Inflammatory macrophage treated with lipopolysaccharide for 4 hours (primary cell): ENCODE results near the gene PRRC2B.

Experiments
- DNase-seq: peaks from one replicate; pipeline ENCODE4 v3.0.0-alpha.2; 2020

The PRRC2B gene

DNA sequence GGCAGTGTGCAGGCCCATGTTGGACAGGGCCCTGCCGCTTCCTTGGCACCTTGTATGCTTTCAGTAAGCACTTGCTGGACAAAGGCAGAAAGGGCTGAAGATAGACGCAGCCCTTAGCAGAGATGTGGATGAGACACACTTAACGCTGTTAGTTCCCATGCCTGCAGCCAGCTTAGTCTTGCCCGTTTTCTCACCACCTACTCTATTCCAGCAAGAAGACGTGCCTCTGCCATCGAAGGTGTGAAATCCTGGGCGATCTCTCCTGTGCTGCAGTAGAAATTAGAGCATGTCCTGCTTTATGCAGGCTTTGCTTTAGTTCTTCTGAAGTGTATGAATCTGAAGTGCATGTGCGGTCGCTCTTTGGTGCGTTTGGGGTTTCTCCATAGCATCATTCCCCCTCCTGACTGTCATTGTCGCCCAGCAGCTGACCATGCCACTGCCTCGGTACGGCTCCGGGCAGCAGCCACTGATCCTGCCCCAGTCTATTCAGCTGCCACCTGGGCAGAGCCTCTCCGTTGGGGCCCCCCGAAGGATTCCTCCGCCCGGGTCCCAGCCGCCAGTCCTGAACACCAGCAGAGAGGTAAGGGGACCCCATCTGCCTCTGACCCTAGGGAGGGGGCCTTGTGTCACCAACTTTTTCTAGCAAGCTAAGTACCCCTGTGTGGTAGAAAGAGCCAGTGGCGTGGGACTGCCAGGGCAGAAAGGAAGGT, 97.3 kb downstream of the PRRC2B start:
- no peak for DNase-seq

DNA sequence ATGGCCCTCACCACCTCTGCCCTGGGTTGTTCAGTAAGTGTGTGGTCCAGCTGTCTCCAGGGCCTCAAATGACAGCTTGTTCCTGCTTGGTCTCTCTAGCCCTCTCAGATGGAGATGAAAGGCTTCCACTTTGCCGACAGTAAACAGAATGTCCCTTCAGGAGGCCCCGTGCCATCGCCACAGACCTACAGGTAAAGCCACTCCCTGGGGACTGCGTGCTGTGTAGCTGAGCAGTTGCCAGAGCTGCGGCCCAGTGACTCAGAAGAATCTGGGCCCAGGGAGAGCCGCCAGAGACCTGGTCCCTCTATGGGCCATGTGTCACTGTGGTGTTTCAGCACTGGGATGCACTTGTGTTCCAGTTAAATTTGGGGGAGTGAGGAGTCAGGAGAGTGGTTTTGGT, 98.2 kb downstream of the PRRC2B start:
- no peak for DNase-seq

DNA sequence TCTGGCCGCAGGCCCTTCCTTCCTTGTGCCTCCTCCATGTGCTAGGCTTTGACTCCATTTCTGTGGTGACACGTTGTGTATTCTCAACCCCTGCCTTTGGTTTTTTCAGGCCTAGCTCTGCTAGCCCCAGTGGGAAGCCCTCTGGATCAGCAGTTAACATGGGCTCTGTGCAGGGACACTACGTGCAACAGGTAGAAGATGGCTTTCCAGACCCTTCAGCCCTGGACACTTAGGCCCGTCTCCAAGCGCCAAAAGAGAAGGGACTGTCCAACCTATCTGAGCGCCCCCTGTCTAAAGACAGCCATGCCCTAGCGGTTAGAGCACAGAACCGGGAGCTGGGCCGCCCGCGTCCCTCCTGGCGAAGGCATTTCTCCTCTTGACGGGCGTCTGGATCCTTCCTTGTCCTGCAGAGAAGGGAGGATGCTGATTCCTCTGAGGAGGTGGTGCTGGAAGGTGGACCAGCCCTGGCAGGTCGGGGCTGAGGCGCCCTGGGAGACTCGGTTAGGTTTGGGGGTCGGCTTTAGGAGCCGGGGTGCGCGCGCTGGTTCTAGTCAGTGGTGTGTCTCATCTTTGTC, 100.5 kb downstream of the PRRC2B start:
- DNase-seq, result no peak

DNA sequence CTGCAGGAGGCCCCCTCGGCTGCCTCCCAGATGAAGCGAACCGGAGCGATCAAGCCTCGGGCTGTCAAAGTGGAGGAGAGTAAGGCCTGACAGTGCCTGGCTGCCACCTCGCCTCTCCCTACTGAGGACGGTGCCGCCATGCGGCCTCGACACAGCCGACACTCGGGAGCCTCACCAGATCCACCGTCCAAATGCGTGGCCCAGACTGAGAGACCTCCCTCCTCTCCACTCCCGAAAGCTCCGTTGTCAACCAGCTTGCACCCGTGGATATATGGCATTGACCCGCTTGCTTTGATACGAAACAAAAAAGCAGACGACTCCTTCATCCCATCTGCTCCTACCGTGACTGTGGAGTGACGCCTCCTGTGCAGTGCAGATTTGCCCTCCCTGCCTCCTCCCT, 101.9 kb downstream of the PRRC2B start:
- DNase-seq, result no peak

GRCh38 chr9:131496844-131497405, 103.0 kb downstream of the PRRC2B start:
- DNase-seq, result no peak

DNA sequence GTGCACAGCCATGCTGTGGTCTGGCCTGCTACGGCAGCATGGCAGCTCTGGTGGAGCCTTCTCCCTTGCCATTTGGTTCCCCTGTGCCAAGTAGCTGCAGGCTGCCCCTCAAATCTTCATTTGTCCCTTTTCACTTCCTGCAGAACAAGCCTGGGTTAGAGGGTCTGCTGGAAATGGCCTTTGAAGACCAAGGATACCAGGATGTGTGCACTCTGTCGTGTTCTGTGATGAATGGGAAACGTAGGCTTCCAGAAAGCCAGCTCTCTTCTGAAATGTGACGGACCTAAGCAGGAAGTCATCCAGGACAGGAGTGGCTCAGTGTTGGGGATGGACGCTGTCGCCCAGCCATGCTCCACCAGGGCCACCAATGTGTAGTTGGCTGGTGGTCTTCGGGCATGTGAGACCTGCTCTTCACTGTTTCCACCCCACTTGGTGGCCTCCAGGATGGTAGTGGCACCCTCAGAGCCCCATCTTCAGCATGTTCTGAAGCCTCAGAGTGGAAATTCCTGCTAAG, 105.4 kb downstream of the PRRC2B start:
- DNase-seq, result no peak

- no peak for DNase-seq
Measured at GRCh38 chr9:131500377-131500776, 106.5 kb downstream of the PRRC2B start.

- no peak for DNase-seq
Measured at GRCh38 chr9:131500939-131501541, 107.2 kb downstream of the PRRC2B start.

GRCh38 chr9:131502781-131503625, 109.1 kb downstream of the PRRC2B start, which contains the start of gene POMT1:
Gene POMT1 (plus strand): TSS chr9:131502918. CDS start chr9:131504219, 1,301 bp downstream.
- DNase-seq, result peak; percentile 85

GRCh38 chr9:131503626-131504465, 110.0 kb downstream of the PRRC2B start:
- DNase-seq, result peak; percentile 45

DNA sequence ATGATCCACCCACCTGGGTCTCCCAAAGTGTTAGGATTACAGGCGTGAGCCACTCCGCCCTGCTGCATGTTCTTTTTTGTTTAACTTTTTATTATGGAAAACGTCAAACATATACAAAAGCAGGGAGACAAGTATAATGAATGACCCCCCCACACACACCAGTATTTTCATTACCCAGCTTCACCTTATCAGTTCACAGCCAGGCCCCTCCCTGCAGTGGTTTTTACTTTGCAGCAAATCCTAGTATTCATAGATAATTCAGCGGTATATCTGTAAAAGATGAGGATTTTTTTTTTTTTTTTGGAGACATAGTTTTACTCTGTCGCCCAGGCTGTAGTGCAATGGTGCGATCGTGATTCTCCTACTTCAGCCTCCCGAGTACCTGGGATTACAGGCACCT, 111.1 kb downstream of the PRRC2B start:
- no peak for DNase-seq

DNA sequence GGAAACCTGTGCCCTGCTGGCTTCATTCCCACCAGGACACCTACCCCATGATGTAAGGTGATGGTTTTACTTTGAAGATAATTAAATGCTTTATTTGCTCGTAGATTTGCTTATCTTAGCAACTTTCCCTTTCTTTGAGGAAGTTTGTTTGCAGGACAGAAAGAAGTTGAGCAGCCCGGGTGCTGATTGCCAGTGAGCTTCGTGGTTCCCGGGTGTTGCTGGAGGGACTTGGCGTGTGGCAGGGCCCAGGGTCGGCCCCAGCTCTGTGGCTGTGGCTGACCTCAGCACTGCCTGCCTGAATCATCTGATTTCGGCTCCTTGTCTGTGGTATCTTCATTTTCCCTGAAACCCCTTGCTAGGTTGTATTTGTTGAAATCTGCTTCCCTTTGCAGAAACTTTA, 117.5 kb downstream of the PRRC2B start:
- no peak for DNase-seq

DNA sequence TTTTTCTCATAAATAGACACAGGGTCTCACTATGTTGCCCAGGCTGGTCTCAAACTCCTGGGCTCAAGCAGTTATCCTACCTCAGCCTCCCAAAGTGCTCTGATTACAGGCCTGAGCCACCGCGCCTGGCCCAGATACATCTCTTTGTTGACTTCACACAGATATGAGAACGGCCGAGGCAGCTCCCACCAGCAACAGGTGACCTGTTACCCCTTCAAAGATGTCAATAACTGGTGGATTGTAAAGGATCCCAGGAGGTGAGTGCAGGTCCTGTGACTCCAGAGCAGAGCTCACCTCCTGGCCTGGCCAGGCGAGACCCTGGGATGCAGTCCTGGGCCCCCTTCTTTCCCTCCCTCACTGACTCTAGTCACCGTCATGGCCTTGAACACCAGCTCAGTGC, 118.0 kb downstream of the PRRC2B start:
- no peak for DNase-seq

GRCh38 chr9:131513177-131513576, 119.3 kb downstream of the PRRC2B start:
- no peak for DNase-seq

GRCh38 chr9:131515559-131516031, 121.7 kb downstream of the PRRC2B start:
- peak; percentile 21 for DNase-seq

DNA sequence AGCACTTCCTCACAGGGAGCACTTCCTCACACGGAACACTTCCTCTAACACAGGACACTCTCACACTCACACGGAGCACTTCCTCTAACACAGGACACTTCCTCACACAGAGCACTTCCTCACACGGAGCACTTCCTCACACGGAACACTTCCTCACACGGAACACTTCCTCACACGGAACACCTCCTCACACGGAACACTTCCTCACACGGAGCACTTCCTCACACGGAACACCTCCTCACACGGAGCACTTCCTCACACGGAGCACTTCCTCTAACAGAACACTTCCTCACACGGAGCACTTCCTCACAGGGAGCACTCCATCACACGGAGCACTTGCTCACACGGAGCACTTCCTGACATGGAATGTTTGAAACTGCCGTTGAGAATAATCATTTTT, 122.2 kb downstream of the PRRC2B start:
- DNase-seq, result peak; percentile 43

DNA sequence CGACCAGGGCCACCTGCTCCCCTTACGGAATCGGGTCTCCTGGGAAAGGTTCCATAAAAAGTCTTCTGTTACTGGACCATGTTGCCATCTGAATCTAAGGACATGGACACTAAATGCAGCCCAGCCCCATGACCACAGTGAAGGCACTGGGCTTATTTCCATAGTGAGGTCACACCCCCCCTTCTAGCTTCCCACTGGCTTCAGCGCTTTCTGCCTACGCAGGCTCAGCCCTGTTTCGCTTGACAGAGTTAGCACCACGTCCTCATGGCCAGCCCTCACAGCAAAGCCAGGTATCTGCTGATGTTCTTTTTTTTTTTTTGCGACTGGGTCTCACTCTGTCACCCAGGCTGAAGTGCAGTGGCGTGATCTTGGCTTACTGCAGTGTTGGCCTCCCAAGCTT, 123.0 kb downstream of the PRRC2B start:
- no peak for DNase-seq

DNA sequence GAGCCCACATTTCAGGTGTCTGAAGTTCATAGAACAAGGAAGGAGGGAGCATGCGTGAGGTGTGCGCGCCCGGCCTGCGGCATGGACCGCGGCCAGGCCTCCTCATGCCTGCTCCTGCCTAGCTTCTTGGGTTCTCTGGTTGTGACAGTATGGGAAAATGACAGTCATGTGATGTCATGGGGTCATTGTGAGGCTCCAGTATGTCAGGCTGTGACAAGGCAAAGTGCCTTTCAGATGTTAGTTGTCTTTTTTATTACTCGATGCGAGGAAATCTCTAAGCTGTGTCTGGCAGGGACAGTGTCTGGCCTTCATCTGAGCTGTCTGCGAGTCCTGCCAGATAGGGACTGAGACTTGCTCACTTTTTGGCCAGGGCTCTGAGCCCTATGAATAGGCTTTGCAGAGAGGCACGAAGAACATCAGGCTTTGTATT, 123.9 kb downstream of the PRRC2B start:
- DNase-seq, result no peak

DNA sequence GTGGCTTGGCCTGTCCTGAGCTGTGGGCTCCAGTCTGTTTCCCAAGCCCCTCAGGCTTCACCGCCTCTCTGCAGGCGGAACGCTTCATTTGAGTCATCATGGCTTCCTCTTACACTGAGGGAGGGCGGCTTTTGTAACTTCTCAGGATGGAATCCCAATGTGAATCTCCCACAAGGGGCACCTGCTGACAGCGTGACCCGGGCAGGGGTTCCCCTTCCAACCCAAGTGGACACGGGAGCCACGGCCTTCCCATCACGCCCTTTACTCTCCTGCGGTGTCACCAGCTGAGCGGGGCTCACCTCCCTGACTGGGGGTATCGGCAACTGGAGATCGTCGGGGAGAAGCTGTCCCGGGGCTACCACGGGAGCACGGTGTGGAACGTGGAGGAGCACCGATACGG, 124.7 kb downstream of the PRRC2B start:
- no peak for DNase-seq

DNA sequence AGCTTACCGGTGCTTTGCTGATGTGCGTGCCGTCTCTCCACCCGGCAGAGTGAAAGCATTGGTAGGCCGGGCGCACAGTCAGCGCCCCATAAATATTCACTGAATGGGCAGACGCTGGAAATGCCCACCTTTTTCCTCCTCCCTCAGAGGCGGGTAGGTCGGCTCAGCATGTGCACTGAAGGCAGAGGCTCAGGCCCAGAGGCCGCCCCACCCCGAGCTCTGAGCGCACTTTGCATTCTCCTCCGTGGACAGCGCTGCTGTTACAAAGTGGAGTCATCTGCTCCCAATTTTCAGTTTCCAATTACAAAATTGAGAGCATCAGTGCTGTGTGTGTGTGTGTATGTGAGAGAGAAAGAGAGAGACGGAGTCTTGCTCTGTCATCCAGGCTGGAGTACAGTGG, 126.6 kb downstream of the PRRC2B start:
- no peak for DNase-seq

DNA sequence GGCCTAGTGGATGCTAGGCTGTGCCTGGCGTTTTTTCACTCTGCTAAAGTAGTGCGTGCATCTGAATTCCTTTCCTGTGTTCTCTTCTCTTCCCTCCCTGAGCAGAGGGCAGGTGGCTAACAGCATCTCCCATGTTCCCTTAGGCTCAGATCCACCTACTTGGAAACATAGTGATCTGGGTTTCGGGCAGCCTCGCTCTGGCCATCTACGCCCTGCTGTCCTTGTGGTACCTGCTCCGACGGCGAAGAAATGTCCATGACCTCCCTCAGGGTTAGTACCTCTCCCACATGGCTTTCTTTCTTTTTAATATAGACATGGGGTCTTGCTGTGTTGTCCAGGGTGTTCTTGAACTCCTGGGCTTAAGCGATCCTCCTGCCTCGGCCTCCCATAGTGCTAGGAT, 127.3 kb downstream of the PRRC2B start:
- DNase-seq, result no peak

DNA sequence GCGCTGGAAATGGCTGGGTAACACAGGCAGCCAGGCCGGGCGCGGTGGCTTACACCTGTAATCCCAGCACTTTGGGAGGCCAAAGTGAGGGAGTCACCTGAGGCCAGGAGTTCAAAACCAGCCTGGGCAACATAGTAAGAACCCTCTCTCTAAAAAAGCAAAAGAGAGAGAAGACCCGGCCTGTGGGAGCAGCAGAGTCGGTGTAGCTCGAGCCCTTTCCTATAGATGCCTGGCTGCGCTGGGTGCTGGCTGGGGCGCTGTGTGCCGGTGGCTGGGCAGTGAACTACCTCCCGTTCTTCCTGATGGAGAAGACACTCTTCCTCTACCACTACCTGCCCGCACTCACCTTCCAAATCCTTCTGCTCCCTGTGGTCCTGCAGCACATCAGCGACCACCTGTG, 127.9 kb downstream of the PRRC2B start:
- no peak for DNase-seq
